Liver (tissue), 9 donors: Measurements from ENCODE around the gene WDR86. TPM values are rescaled to one million over a fixed set of nuclear protein-coding genes. Genes with fewer than 3 reads are reported as not detected.

Experiments
- DNase-seq: peaks from one replicate; pipeline ENCODE4 v3.0.0-alpha.2; 2017; ENCODE audit warnings: low spot score
- H3K27ac ChIP-seq, 2 donors: one replicate each; pipeline ENCODE4 v1.7.0; 2013; ENCODE audit warnings: inconsistent platforms in 2 of 2, low read length in 2 of 2, control low read depth in 1 of 2, low read depth in 1 of 2, mild to moderate bottlenecking in 1 of 2
- H3K27me3 ChIP-seq, 4 donors: one replicate each; pipeline versions ENCODE4 v1.6.1 to v1.7.0; 2013; ENCODE audit warnings: low read length in 3 of 4, inconsistent platforms in 1 of 4, mild to moderate bottlenecking in 1 of 4, moderate library complexity in 1 of 4; ENCODE audit not compliant: control insufficient read depth in 4 of 4, insufficient read depth in 4 of 4
- H3K36me3 ChIP-seq, 4 donors: one replicate each; pipeline versions ENCODE4 v1.6.1 to v1.7.0; 2013; ENCODE audit warnings: low read length in 3 of 4, mild to moderate bottlenecking in 3 of 4, low read depth in 1 of 4, moderate library complexity in 1 of 4; ENCODE audit not compliant: control insufficient read depth in 4 of 4, insufficient read depth in 3 of 4
- H3K4me1 ChIP-seq, 4 donors: one replicate each; pipeline versions ENCODE4 v1.6.1 to v1.7.0; 2013; ENCODE audit warnings: low read length in 3 of 4, mild to moderate bottlenecking in 3 of 4, moderate library complexity in 1 of 4; ENCODE audit not compliant: control insufficient read depth in 4 of 4, insufficient read depth in 4 of 4
- H3K4me3 ChIP-seq, 3 donors: one replicate each; pipeline versions ENCODE4 v1.6.1 to v1.7.0; 2013; ENCODE audit warnings: low read length in 3 of 3, control low read depth in 1 of 3, low read depth in 1 of 3, mild to moderate bottlenecking in 1 of 3
- H3K9ac ChIP-seq, 2 donors: one replicate each; pipeline ENCODE4 v1.7.0; 2013; ENCODE audit warnings: low read length in 2 of 2, mild to moderate bottlenecking in 2 of 2, moderate library complexity in 2 of 2, control low read depth in 1 of 2, low read depth in 1 of 2
- H3K9me3 ChIP-seq, 4 donors: one replicate each; pipeline versions ENCODE4 v1.6.1 to v1.7.0; 2013; ENCODE audit warnings: low read length in 3 of 4; ENCODE audit not compliant: control insufficient read depth in 4 of 4
- ATF3 ChIP-seq: IDR thresholded peaks from 2 replicates; pipeline ENCODE4 v1.6.1; 2016; ENCODE audit warnings: antibody characterized with exemption
- CTCF ChIP-seq: fragments of 150-350 bp; IDR thresholded peaks from 2 replicates; pipeline ENCODE4 v1.5.1; 2017; ENCODE audit warnings: improper control_type of control experiment, low read depth, low read length; ENCODE audit not compliant: missing input control
- EGR1 ChIP-seq, 2 donors: IDR thresholded peaks; 2 replicates each; pipeline ENCODE4 v1.6.1; 2016 to 2018; ENCODE audit warnings: antibody characterized with exemption in 2 of 2, low read depth in 2 of 2
- FOXA1 ChIP-seq: IDR thresholded peaks from 2 replicates; pipeline ENCODE4 v1.6.1; 2016; ENCODE audit warnings: antibody characterized with exemption
- FOXA2 ChIP-seq: IDR thresholded peaks from 2 replicates; pipeline ENCODE4 v1.6.1; 2016; ENCODE audit warnings: antibody characterized with exemption
- GABPA ChIP-seq, 2 donors: IDR thresholded peaks in 1 of 2; conservative IDR thresholded peaks in 1 of 2; 2 replicates each; pipeline ENCODE4 v1.6.1; 2016; ENCODE audit warnings: antibody characterized with exemption in 2 of 2, mild to moderate bottlenecking in 1 of 2, moderate library complexity in 1 of 2
- HNF4A ChIP-seq, 2 donors: conservative IDR thresholded peaks; 2 replicates each; pipeline ENCODE4 v1.6.1; 2016; ENCODE audit warnings: antibody characterized with exemption in 2 of 2, mild to moderate bottlenecking in 2 of 2
- HNF4G ChIP-seq: IDR thresholded peaks from 2 replicates; pipeline ENCODE4 v1.6.1; 2016; ENCODE audit warnings: antibody characterized with exemption
- JUND ChIP-seq, 2 donors: IDR thresholded peaks; 2 replicates each; pipeline ENCODE4 v1.6.1; 2016; ENCODE audit warnings: antibody characterized with exemption in 2 of 2
- NR2F2 ChIP-seq: IDR thresholded peaks from 2 replicates; pipeline ENCODE4 v1.6.1; 2016; ENCODE audit warnings: antibody characterized with exemption
- RXRA ChIP-seq, 2 donors: IDR thresholded peaks; 2 replicates each; pipeline ENCODE4 v1.6.1; 2017 to 2018; ENCODE audit warnings: antibody characterized with exemption in 2 of 2, mild to moderate bottlenecking in 1 of 2
- TAF1 ChIP-seq: conservative IDR thresholded peaks from 2 replicates; pipeline ENCODE4 v1.6.1; 2016; ENCODE audit warnings: antibody characterized with exemption, mild to moderate bottlenecking
- YY1 ChIP-seq: IDR thresholded peaks from 2 replicates; pipeline ENCODE4 v1.6.1; 2016; ENCODE audit warnings: antibody characterized with exemption, mild to moderate bottlenecking
- WGBS: extraction: QIAGEN DNeasy Blood & Tissue Kit; methylation state at CpG from one replicate; pipeline ENCODE4 v1.1.7; 2013; 5-methylcytosine and 5-hydroxymethylcytosine counted together
- polyA plus RNA-seq, 2 donors: library from polyadenylated mRNA; stranded (reverse) in 1 of 2; unstranded in 1 of 2; fragments of 200-250 nt in 1 of 2; fragments of >200 nt in 1 of 2; fragmentation: Nextera tagmentation in 1 of 2; extraction: Ambion mirVana in 1 of 2; gene quantifications; one replicate each; pipeline versions ENCODE4 v1.2.1 to v1.2.3, GENCODE V29; 2013 to 2015
- total RNA-seq, 2 donors: library from RNA; depleted of rRNA; stranded (reverse); fragments of >200 nt; gene quantifications; one replicate each; pipeline ENCODE4 v1.2.3, GENCODE V29; 2014
- TF ChIP-seq, protein P1 (sequence below): IDR thresholded peaks from 2 replicates; pipeline ENCODE4 v1.6.1; 2016; ENCODE audit warnings: antibody characterized with exemption
- TF ChIP-seq, protein P2 (sequence below): IDR thresholded peaks from 2 replicates; pipeline ENCODE4 v1.6.1; 2016; ENCODE audit warnings: antibody characterized with exemption
- TF ChIP-seq, protein P3 (sequence below): IDR thresholded peaks from 2 replicates; pipeline ENCODE4 v1.6.1; 2016; ENCODE audit warnings: antibody characterized with exemption, mild to moderate bottlenecking
- donor health status: healthy.
- donor health status: healthy.
- donor health status: healthy.
- donor health status: healthy.
- donor health status: healthy.

WDR86 gene
- total and polyA plus RNA-seq, 4 donors: 0.35 to 4.9 (median 0.77) TPM

GRCh38 chr7:151376218-151376902, 33.5 kb downstream of the WDR86 start:
- Histone ChIP-seq H3K4me3 (no peak overlapping the region), H3K9me3 (no peaks in the 10 kb centered on the region), H3K27ac (no peak overlapping the region), H3K9ac (no peak overlapping the region), H3K36me3 (peaks cover 3 to 51% (median 34%) of the 10 kb centered on the region in 4 donors), H3K27me3 (no peaks in the 10 kb centered on the region), H3K4me1 (peaks cover 0 to 5% (median 2%) of the 10 kb centered on the region in 4 donors)
- WGBS: 96% methylated on average over 33 of the region's 33 CpGs
- TF ChIP-seq HNF4A (conservative IDR thresholded peaks at IDR 0.05) (no peak), YY1 (no peak)
- no peak for DNase-seq

DNA sequence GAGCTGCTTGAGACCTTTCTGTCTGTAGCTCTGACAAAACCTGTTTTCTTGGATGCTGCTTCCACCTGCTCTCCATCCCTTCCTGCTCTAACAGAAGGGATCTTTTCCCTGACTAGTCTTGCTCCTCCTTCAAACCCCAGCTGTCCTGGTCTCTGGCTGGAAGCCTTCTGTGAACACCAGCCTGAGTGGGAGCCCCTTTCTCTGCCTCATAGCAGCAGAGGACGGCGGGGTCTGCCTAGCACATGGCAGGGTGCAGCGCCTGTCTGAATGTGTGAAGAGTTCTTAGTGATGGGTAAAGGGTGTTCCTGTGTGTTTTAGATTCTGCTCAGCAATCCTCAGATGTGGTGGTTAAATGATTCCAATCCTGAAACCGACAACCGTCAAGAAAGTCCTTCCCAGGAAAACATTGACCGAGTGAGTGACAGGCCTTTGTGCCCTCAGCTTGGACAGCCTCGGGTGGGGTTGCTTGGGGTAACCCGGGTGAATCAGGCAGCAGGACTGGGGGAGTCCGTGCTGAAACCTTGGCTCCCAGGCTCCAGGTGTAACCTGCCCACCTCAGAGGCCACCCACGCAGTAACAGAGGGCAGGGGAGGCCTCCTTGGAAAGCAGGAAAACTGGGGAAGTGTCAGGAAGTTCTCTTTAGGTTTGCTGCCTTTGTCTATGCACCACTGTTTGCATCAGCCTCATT, 34.2 kb downstream of the WDR86 start:
- WGBS: 95% methylated on average over 10 of the region's 10 CpGs
- Histone ChIP-seq H3K27me3 (no peaks in the 10 kb centered on the region), H3K9ac (no peak overlapping the region), H3K36me3 (peaks cover 3 to 51% (median 37%) of the 10 kb centered on the region in 4 donors), H3K27ac (no peak overlapping the region), H3K9me3 (no peaks in the 10 kb centered on the region), H3K4me1 (no peaks in the 10 kb centered on the region), H3K4me3 (no peak overlapping the region)
- TF ChIP-seq CTCF (no peak), FOXA1 (no peak), HNF4G (no peak), JUND (IDR thresholded peaks at IDR 0.05) (no peak), FOXA2 (no peak), TAF1 (no peak), NR2F2 (no peak), YY1 (no peak), GABPA (IDR thresholded peaks at IDR 0.05 in 1 of 2, conservative IDR thresholded peaks at IDR 0.05 in 1 of 2) (no peak), RXRA (IDR thresholded peaks at IDR 0.05) (no peak), EGR1 (IDR thresholded peaks at IDR 0.05; ENCODE audit: low read depth in 2 of 2) (no peak), ATF3 (no peak)
- TF ChIP-seq, protein P1, sequence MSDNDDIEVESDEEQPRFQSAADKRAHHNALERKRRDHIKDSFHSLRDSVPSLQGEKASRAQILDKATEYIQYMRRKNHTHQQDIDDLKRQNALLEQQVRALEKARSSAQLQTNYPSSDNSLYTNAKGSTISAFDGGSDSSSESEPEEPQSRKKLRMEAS: no peak
- TF ChIP-seq, protein P2, sequence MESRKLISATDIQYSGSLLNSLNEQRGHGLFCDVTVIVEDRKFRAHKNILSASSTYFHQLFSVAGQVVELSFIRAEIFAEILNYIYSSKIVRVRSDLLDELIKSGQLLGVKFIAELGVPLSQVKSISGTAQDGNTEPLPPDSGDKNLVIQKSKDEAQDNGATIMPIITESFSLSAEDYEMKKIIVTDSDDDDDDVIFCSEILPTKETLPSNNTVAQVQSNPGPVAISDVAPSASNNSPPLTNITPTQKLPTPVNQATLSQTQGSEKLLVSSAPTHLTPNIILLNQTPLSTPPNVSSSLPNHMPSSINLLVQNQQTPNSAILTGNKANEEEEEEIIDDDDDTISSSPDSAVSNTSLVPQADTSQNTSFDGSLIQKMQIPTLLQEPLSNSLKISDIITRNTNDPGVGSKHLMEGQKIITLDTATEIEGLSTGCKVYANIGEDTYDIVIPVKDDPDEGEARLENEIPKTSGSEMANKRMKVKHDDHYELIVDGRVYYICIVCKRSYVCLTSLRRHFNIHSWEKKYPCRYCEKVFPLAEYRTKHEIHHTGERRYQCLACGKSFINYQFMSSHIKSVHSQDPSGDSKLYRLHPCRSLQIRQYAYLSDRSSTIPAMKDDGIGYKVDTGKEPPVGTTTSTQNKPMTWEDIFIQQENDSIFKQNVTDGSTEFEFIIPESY: no peak
- TF ChIP-seq, protein P3, sequence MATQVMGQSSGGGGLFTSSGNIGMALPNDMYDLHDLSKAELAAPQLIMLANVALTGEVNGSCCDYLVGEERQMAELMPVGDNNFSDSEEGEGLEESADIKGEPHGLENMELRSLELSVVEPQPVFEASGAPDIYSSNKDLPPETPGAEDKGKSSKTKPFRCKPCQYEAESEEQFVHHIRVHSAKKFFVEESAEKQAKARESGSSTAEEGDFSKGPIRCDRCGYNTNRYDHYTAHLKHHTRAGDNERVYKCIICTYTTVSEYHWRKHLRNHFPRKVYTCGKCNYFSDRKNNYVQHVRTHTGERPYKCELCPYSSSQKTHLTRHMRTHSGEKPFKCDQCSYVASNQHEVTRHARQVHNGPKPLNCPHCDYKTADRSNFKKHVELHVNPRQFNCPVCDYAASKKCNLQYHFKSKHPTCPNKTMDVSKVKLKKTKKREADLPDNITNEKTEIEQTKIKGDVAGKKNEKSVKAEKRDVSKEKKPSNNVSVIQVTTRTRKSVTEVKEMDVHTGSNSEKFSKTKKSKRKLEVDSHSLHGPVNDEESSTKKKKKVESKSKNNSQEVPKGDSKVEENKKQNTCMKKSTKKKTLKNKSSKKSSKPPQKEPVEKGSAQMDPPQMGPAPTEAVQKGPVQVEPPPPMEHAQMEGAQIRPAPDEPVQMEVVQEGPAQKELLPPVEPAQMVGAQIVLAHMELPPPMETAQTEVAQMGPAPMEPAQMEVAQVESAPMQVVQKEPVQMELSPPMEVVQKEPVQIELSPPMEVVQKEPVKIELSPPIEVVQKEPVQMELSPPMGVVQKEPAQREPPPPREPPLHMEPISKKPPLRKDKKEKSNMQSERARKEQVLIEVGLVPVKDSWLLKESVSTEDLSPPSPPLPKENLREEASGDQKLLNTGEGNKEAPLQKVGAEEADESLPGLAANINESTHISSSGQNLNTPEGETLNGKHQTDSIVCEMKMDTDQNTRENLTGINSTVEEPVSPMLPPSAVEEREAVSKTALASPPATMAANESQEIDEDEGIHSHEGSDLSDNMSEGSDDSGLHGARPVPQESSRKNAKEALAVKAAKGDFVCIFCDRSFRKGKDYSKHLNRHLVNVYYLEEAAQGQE: no peak
- DNase-seq: no peak
